K562 (cell line): ENCODE results near the gene PHACTR2. TPM values are rescaled to one million over a fixed set of nuclear protein-coding genes. Genes with fewer than 3 reads are reported as not detected.
A peak's percentile ranks its signal among the peaks of the same experiment; 100 is the strongest.

ENCODE experiments used
- ARID4B ChIP-seq: sonication (generic); formaldehyde crosslinking; IDR thresholded peaks from 2 replicates; pipeline ENCODE4 v1.8.0; 2022; ENCODE audit warnings: mild to moderate bottlenecking, missing genetic modification reagents
- ATF3 ChIP-seq, 2 experiments: fragments of 450-650 bp in 1 of 2; sonication (generic) in 1 of 2; formaldehyde crosslinking in 1 of 2; IDR thresholded peaks in 1 of 2; conservative IDR thresholded peaks in 1 of 2; 2 replicates each; pipeline versions ENCODE4 v1.6.1 to v1.8.1; 2016 to 2023; ENCODE audit warnings: mild to moderate bottlenecking in 2 of 2, moderate library complexity in 2 of 2, inconsistent platforms in 1 of 2, missing genetic modification reagents in 1 of 2
- CHAMP1 ChIP-seq: fragments of 450-650 bp; IDR thresholded peaks from 2 replicates; pipeline ENCODE4 v1.6.1; 2016; ENCODE audit warnings: mild to moderate bottlenecking
- DNMT1 ChIP-seq: fragments of 450-650 bp; IDR thresholded peaks from 2 replicates; pipeline ENCODE4 v1.6.1; 2016; ENCODE audit warnings: antibody characterized with exemption, mild to moderate bottlenecking
- MAFG ChIP-seq: fragments of 450-650 bp; conservative IDR thresholded peaks from 2 replicates; pipeline ENCODE4 v1.6.1; 2016; ENCODE audit warnings: missing genetic modification characterization, missing compliant biosample characterization
- MCM2 ChIP-seq: fragments of 450-650 bp; IDR thresholded peaks from 2 replicates; pipeline ENCODE4 v1.6.1; 2017; ENCODE audit warnings: low read depth, mild to moderate bottlenecking
- MTF1 ChIP-seq: fragments of 250-450 bp; sonication (Bioruptor Pico); IDR thresholded peaks from 2 replicates; pipeline ENCODE4 v1.9.0; 2021; ENCODE audit warnings: moderate library complexity, mild to moderate bottlenecking, inconsistent platforms, borderline replicate concordance
- NCOA1 ChIP-seq: fragments of 450-650 bp; IDR thresholded peaks from 2 replicates; pipeline ENCODE4 v1.6.1; 2016; ENCODE audit warnings: low read depth
- SETDB1 ChIP-seq: IDR thresholded peaks from one replicate; pipeline ENCODE4 v1.6.1; 2012; ENCODE audit warnings: low read length, control low read depth, inconsistent platforms
- SIN3A ChIP-seq, 2 experiments: fragments of 150-350 bp in 1 of 2; IDR thresholded peaks; 2 replicates each; pipeline ENCODE4 v1.6.1; 2011 to 2016; ENCODE audit warnings: borderline replicate concordance in 2 of 2, low read depth in 2 of 2, low read length in 2 of 2, mild to moderate bottlenecking in 2 of 2, moderate library complexity in 2 of 2; ENCODE audit not compliant: control insufficient read depth in 1 of 2
- SNAPC5 ChIP-seq: fragments of 250-450 bp; sonication (Bioruptor Pico); IDR thresholded peaks from 2 replicates; pipeline ENCODE4 v1.8.0; 2021; ENCODE audit warnings: moderate library complexity, mild to moderate bottlenecking, inconsistent platforms
- ZBTB8A ChIP-seq: fragments of 450-650 bp; IDR thresholded peaks from 2 replicates; pipeline ENCODE4 v1.6.1; 2018; ENCODE audit warnings: mild to moderate bottlenecking, moderate library complexity; ENCODE audit not compliant: partially characterized antibody
- ZNF436 ChIP-seq: fragments of 250-450, 450-650 bp; sonication (Bioruptor Pico); formaldehyde crosslinking; IDR thresholded peaks from 2 replicates; pipeline ENCODE4 v1.7.0; 2020; ENCODE audit warnings: mild to moderate bottlenecking
- ZNF655 ChIP-seq: fragments of 250-450 bp; sonication (Bioruptor Pico); IDR thresholded peaks from 2 replicates; pipeline ENCODE4 v1.5.0; 2021
- polyA plus RNA-seq, 8 experiments: library from polyadenylated mRNA; depleted of rRNA in 4 of 8; stranded (reverse) in 5 of 8; unstranded in 3 of 8; fragments of >200 nt; fragmentation: Nextera tagmentation in 2 of 8; fragmentation: Illumina TruSeq in 1 of 8; extraction: Ambion mirVana in 2 of 8; extraction: Trizol in 1 of 8; gene quantifications; 2 replicates each; pipeline versions ENCODE4 v1.2.1 to v1.2.3, GENCODE V29; 2011 to 2014; ENCODE audit warnings: inconsistent platforms in 1 of 8, missing spikeins in 1 of 8
- total RNA-seq, 7 experiments: library from RNA; depleted of rRNA in 6 of 7; stranded (reverse); fragments of >200 nt in 6 of 7; fragmentation: Illumina TruSeq in 2 of 7; extraction: Trizol in 2 of 7; gene quantifications; 2 replicates each; pipeline versions ENCODE4 v1.2.1 to v1.2.3, GENCODE V29; 2011 to 2021; ENCODE audit warnings: low replicate concordance in 1 of 7
- TF ChIP-seq, protein P1 (sequence below): fragments of 200-800 bp; sonication (Bioruptor generic); IDR thresholded peaks from 2 replicates; pipeline ENCODE4 v1.6.1; 2017; ENCODE audit warnings: missing genetic modification characterization, missing compliant biosample characterization

PHACTR2 gene
- total and polyA plus RNA-seq, 9 of the 15 experiments (the other 6 are each of a cell fraction or from before 2014, with no cell fraction given) = 5.3 to 52.5 (median 22.9) TPM

DNA sequence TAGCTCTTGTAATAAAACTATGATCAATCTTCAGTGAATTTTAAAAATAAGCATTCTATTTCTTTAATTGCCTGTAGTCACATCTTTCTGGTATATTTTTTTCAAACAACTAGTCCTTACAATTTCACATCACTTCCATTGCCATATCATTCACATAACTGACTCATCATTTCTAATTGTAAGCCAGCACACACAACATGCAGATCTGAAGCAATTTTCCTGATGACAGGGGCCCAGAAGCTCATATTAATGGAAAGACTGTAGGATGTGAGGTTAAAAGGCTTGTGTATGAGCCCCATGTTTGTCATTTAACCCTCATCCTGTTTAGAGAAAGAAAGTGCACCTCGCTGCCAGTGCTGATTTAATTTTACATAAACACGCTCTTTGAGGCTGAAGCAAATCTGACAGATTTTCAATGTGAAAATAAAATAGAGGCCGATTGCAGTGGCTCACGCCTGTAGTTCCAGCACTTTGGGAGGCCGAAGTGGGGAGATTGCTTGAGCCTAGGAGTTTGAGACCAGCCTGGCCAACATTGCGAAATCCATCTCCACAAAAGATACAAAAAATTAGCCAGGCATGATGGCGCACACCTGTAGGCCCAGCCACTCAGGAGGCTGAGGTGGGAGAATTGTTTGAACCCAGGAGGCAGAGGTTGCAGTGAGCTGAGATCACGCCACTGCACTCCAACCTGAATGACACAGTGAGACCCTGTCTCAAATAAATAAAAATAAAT is 125.2 kb downstream of the PHACTR2 start (continued):
- TF ChIP-seq ARID4B (CRISPR knock-in tag) = no peak
- TF ChIP-seq SNAPC5 (CRISPR knock-in tag) = no peak
- no peak for TF ChIP-seq ZNF655 (CRISPR knock-in tag)
- TF ChIP-seq SETDB1 = no peak
- no peak for TF ChIP-seq CHAMP1
- TF ChIP-seq SIN3A (IDR thresholded peaks at IDR 0.05; ENCODE audit: borderline replicate concordance in 2 of 2, control insufficient read depth in 1 of 2, low read depth in 2 of 2, low read length in 2 of 2) = no peak
- peak; percentile 26; the same call in 1 of the 2 replicates for TF ChIP-seq ATF3 (IDR thresholded peaks at IDR 0.05)
- no peak for TF ChIP-seq ATF3 (CRISPR knock-in tag; conservative IDR thresholded peaks at IDR 0.05)
- TF ChIP-seq MCM2 = no peak
- TF ChIP-seq, protein P1, sequence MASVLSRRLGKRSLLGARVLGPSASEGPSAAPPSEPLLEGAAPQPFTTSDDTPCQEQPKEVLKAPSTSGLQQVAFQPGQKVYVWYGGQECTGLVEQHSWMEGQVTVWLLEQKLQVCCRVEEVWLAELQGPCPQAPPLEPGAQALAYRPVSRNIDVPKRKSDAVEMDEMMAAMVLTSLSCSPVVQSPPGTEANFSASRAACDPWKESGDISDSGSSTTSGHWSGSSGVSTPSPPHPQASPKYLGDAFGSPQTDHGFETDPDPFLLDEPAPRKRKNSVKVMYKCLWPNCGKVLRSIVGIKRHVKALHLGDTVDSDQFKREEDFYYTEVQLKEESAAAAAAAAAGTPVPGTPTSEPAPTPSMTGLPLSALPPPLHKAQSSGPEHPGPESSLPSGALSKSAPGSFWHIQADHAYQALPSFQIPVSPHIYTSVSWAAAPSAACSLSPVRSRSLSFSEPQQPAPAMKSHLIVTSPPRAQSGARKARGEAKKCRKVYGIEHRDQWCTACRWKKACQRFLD = peak; percentile 46; the same call in 1 of the 2 replicates
- TF ChIP-seq DNMT1 = no peak
- TF ChIP-seq MAFG (tag) = peak; percentile 57
- TF ChIP-seq ZBTB8A = no peak
- TF ChIP-seq NCOA1 = no peak
- TF ChIP-seq ZNF436 (CRISPR knock-in tag) = no peak
- no peak for TF ChIP-seq MTF1
